HG03457 (cell line): ENCODE results near the gene AKAP8.
"Not testable (repeated sequence)": the region's sequence is repeated elsewhere in the genome, so short reads cannot be mapped to it uniquely, and the experiment has no call there.

Experiments used
- ATAC-seq: cut with Tn5 transposase; IDR thresholded peaks from one replicate; pipeline ENCODE4 v1.9.1; 2021; ENCODE audit warnings: moderate number of reproducible peaks; ENCODE audit not compliant: unreplicated experiment

The AKAP8 gene

DNA sequence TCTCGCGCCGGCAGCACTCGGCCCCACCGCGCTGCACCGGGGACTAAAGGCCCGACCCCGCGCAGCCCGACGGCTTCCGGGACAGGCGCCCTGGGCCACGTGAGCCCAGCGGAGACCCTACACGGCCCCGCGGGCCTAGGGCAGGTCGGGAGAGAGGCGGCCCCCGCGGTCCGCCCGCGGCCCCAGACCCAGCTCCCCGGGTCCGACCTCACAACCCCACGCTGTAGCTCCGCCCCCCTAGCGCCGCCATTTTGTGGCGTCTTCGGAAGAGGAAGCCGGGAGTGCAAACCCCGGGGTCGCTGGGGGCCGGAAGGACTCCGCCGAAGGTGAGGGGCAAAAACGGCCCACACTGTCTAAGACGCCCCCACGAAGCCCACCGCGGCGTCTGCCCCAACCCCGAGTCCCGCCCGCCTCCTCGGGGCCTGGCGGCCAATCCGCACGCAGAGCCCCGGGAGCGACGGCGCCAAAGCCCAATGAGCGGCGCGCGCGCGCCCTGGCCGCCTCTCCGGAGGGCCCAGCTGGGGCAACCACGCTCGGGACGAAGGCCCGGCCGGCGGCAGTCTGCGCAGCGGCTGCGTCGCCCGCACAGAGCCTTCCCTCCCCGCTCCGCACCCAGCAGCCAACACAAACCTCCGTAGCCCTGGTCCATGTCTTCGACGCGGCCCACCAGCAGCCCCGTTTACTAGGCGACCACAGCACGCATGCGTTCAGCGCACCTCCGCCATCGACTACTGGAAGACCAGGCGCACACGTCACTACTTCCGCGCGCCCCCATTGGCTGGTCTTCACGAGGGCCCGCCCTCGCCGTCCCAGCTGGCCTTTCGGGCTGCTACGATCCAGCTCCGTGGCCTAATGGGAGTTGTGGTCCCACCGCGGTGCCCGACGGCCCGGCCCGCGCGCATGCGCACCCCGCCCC lies at the start of gene AKAP8:
AKAP8 (minus strand) TSS at position 705 of the 916 bp plus-strand sequence; CDS start at position 649, 56 bp downstream.
- ATAC-seq: peak; percentile 58

DNA sequence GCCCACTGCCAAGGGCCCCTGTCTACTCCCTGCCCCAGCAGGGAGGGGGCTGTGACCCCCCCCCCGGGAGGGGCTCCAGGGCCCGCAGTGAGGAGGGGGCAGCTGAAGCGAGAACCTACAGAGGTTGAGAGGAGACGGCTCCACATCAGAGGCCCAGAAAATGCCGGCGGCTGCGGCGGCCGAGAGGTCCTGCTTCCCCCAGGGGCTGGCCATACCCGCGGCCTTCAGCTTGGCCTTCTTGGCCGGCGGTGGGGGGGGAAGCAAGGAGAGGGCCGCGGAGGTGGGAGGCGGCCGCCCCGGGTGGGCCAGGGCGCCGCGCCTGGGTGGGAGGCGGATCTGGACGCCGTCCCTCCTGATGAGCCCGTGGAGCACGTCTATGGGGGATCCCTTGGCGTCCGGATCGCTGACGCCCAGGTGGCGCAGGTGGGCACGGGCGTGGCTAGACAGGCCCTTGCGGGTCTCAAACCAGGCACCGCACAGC lies 48.4 kb upstream of the AKAP8 start:
- no peak for ATAC-seq

DNA sequence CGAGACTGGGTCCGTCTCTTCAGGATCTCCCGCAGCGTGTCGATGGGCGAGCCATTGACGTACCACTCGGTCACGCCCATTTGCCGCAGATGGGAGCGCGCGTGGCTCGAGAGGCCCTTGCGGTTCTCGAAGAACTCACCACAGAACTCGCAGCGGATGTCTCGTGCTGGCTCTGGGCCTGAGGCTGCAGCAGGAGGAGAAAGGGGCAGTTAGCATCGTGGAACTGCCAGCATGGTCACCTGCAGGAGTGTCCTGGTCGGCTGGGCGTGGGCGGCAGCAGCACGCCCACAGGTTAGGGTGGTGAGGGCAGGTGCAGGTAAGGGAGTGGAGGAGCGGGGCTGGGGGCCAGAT lies 47.7 kb upstream of the AKAP8 start:
- no peak for ATAC-seq

DNA sequence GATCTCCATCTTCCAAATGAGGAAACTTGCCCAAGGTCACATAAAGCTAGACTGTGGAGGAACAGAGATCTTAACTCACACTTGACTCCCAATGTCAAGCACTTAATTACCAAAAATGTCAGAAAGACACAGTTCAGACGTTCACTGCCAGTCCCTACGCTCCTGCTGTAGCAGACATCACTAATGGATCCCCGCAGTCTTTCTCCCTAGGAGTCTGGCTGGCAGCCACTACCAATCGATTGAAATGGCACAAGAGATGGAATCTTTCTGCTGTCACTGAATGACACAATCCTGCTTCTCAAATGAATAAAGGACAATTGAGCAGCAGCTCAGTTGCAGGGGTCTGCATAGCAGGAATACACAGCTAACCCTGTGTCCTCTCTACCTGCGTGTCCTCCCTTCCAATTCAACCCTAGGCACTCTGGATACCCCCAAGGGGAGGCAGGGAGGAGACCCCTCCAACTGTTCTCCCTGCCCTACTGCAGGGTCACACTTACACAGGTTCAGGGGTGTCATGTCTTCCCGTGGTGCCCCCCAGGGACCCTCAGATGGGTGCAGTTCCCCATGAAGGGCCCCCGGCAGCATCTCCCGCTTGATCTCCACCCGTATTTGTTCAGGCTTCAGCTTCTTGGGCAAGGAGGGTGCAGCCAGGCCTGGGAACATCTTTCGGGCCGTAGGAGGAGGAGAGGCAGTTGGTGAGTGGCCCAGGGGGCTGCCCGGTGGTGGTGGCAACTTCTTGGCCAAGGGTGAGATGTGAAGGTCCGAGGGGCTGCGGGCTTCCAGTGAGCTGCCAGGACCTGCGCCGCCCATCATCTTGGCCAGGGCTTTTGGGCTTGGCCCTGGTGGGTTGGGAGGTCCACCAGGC lies 47.1 kb upstream of the AKAP8 start:
- no peak for ATAC-seq

DNA sequence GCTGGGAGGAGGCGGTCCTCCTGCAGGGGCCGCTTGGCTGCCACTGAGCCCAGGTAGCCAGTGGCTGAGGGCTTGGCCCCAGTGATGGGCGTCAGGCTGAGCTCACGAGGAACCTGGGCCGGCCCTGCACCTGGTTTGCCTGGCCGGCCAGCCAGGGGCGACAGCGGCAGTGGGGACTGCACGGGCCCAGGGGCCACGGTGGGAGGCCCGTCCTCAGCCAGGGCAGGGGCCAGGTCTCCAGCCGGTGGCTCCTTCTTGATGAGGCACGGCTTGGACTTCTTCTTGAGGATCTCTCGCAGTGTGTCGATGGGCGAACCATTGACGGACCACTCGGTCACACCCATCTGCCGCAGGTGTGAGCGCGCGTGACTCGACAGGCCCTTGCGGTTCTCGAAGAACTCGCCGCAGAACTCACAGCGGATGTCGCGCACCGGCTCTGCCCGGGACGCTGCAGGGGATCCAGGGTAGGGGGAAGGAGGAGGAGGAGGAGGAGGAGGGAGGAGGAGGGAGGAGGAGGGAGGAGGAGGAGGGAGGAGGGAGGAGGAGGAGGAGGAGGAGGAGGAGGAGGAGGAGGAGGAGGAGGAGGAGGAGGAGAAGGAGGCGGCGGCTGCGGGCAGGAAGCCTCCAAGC lies 45.8 kb upstream of the AKAP8 start:
- ATAC-seq: no peak

DNA sequence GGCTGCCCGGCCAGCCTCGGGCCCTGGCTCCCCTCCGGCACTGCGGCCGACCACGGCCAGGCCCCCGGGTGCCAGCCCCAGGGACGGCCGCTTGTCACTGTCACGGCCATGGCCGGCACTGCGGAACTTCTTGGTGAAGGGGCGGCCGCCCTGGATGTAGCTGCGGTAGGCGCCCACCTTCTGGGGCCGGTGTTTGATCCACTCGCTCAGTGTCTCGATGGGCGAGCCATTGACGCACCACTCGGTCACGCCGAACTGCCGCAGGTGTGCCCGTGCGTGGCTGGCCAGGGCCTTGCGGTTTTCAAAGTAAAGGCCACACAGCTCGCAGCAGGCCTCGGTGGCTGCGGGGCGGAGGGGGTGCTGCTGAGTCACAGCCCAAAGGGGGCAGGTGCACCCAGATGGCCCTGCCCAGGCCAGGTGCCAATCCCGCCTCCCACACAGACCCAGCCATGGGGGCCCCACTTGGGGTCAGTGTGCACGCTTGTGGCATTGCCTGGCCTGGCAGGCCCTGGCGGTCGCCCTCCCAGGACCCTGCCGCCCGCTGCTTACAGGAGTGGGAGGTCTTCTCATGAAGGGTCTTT lies 45.2 kb upstream of the AKAP8 start:
- ATAC-seq: no peak

DNA sequence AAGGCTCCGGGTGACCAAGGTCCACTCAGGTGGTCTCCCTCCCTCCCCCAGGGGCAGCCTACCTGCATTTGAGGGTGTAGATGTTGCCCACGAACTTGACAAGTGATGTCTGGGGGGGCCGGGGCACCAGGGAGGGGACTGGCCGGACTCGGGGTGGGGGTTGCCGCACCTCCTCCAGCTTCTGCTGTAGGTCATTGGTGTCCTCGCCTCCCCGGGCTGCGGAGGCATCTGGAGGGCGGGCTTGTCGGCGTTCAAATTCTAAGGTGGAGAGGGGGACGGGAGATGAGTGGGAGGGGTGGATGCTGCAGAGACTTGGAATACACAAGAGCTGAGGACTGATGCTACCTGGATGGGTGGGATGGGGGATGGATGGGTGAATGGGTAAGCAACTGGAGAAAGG lies 44.5 kb upstream of the AKAP8 start:
- ATAC-seq: no peak

DNA sequence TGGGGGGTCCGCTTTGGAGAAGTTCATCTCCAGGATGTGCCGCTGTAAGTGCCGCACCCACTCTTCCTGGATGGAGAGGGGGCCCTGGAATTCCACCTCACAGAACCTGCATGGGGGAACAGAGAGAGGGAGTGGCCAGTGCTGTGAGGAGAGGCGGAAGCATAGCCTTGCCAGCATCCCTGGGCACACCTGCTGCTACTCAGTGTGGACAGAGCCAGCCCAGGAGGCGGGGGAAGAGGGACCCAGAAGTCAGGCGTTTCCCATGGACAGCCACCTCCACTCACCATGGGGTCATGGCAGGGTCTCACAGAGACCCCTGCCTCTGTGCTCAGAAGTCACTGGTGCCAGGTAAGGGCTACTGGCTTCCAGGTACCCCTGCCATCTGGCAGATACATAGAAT lies 43.5 kb upstream of the AKAP8 start:
- no peak for ATAC-seq

DNA sequence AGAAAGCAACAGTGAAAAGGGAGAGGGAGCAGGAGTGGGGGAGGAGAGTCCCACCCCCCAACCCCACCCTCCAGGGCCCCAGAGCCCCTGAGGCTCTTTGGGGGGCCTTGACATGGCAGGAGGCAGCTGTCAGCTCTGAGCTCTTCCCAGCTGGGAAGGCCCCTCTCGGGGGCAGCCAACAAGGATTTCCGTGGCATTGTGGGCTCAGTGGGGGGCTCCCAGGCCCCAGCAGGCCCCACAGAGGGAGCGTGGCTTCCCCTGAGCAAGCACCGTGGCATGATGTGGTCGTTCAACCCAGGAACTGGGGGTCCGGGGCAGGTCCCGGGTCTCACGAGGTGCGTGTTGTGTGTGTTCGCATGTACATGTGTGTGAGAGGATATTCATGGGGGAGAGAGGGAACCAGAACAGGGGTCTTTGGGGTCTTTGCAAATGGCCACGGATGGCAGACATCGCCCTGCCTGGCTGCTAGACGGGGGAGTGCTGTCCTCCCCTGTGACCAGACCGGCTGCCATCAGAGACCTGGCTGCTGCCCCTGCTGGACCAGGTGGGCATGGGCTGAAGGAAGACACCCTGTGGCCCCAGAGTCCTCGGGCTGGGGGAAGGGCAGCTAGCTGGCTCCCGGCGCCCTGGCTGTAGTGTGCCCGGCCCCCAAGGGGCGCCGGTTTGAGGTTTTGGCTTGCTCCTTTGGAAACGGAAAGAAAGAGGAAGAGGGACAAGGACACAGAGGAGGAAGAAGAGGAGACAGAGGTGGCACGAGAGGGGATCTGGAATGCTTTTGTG lies 42.9 kb upstream of the AKAP8 start:
- no peak for ATAC-seq

DNA sequence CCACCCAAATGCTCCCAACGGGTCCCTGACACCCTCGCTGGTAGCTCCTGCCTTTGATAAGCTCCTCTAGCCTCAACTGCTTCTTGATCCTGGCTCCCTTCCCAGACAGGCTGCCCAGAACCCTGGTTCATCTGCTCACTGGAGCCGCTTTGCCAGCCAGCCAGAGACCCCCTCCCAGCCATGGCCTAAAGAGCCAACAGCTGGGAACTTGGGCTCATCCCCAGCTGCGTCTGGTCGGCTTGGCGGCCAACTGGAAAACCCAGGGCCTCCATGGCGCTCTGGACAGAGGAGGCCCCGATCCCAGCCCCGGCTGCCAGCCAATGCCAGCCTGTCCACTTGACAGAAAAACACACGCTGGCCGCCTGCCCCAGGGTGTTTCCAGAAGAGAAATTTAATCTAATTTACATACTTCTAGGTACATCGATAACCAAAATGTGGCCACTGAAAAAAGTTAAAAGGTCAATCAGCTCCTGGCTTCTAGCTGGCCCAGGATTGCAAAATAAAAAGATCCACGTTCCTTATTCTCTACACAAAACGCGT lies 42.2 kb upstream of the AKAP8 start:
- no peak for ATAC-seq

DNA sequence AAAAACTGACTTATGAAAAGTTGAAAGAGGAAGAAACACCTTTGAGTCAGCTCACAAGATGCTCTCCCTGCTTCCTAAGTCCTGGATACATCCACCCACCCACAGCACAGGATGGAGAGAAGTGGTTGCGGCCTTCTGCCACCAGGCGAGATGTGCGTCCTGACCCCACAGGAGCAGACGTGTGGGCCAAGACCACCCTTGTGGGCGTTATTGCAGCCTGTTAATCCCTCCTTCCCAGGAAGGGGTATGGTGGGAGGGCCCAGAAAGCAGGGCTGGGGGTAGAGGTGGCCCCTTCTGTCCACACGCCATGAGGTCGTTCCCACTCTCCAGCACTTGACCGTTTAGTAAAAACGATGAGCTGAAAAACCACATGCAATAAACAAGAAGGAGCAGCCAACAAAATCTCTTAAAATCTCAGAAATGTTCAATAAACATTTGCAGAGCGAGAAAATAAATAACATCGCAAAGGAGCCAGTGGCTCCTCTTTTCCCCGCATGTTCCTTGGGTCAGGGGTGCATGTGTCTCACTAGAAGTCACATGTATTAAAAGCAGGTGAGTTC lies 41.6 kb upstream of the AKAP8 start:
- ATAC-seq: no peak

DNA sequence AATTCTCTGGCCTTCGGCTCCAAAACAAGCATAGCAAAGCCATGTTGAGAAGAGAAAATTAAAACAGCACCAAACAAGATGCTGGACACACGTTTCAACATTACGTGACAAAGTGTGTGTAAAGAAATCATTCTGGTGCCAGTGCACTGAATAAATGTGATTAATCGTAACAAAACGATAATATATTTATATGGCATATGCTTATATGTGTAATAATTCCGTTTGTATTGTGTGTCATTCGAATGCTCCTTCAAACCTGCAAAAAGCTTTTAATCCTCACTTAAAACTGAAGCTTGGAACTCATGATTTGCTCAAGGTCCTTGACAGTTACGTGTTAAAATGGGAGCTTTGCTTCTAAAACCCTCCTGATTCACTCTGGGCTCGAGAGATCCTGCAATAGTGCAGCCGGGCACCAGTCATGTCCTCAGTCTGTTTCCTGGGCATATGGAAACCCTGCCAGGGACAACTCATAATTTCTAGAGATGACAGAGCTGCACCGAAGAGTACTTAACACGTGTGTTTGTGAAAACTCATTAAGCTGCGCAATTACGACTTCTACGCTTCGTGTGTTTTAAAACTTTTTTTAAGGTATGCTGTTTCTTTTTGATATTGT lies 39.9 kb upstream of the AKAP8 start:
- ATAC-seq: no peak

DNA sequence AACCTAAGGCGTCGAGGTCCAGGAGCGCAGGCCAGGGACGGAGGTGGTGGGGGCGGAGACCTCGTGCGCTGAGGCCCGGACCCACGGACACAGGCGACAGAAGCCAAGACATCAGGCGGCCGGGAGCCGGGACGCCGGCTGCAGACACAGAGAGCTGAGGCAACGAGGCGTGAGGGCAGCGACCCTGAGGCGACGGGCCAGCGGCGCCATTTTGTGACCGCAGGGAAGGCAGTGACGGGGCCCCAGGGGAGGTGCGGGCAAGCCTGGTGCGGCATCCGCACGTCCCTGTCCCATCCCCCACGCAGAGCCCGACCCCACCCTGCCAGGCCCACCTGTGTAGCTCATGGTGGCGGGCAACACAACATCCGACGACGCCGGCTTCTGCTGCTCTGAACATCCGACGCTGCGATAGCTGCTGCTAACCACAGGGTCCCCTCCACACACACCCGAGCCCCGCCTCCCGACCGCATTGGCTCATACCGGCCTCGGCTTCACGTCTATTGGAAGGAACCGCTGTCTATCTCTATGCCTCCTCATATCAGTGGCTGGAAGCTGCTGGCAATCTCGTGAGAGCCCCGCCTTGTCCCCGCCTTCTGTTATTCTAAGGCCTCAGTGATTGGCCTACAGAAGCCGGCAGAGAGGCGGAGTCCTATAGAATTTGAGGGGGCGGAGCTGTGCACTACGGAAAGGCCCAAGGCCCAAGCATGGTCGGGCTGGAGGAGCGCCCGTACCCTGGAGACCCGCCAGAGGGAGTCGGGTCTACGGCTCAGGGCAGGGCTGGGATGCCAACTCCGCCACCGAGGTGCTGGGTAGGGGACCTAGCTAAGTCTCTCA lies 39.2 kb upstream of the AKAP8 start, which contains the start of gene AKAP8L:
AKAP8L (minus strand) TSS at position 410 of the 834 bp plus-strand sequence; CDS start at position 345, 65 bp downstream.
- peak; percentile 81 for ATAC-seq

DNA sequence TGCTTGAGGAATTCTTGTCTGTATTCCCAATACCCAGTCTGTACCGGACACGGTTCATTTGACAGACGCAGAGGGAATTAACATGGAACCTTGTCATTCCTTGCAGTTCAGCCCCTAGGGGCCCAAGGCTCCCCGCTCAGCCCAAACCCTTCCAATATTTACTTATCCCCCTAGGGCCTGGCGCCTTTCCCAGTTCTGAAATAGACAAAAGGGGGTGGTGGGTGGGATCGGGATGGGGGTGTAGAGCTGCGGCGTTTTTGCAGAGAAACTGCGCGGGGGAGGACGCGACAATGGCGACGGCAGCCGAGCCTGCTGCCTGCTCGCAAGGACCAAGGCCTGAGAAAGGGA lies 38.6 kb upstream of the AKAP8 start:
- no peak for ATAC-seq

DNA sequence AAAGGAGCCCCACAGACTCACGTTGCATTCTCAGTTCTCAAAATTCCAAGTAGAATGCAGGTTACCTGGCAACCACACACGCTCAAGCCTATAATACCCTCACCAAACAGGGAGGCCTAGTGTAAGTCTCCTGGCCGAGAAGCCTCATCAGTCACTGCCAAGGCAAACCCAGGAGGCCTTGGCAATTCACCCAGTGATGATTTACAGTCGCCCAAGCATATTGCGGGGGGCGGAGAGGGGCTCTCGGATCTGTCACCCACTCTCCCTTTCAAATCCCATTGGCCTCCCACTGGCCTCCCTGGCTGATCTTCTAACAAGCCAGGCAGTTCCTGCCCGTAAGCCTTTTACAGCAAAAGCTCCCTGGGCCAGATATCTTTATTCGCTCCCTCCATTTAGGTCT lies 38.1 kb upstream of the AKAP8 start:
- no peak for ATAC-seq

DNA sequence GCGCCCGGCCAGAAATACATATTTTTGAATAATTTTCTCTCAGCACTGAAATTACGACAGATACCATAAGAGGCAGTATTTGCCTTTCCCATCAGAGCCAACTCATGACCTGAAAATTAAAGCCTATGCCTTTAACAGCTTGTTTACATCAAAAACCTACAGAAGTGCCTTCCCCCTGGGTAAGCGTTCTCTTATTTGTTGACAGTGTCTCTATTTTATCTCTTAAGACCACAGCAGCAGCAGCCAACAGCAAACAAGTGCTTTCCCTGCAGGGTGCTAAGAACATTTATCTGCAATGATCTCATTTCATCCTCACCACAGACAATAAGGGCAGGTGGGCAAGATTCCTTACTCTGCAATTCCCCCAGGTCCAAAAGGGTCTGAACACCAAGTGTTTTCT lies 33.2 kb upstream of the AKAP8 start:
- ATAC-seq: no peak

DNA sequence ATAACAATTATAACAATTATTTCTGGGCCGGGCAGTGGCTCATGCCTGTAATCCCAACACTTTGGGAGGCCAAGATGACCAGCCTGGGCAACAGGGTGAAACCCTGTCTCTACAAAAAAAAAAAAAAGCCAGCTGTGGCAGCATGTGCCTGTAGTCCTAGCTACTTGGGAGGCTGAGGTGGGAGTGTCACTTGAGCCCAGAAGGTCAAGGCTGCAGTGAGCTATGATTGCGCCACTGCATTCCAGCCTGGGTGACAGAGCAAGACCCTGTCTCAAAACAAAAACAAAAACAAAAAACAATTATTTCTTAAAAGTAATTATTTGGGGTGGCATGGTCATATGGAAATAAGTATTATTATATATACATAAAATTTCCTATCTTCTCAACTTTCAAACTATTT lies 31.8 kb upstream of the AKAP8 start:
- ATAC-seq: not testable (repeated sequence)

DNA sequence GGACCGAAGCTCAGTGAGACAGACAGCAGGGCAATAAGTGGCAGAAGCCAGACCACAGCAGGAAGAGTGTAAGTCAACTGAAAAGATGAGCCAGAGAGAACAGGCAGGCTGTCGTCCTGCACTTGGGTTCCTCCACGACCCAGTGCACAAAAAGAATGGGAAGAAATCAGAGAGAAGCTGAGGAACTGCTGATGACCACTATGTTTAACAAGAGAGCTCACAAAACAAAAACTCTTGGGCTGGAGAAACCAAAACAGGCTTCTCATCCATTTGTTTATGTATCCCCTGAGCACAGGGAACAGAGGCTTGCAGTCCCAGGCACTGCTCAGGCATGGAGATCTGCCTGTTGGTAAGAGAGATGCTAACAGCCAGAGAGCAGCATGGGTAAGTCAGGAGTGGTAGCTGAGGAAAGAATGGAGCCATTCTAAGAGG lies 25.2 kb upstream of the AKAP8 start:
- ATAC-seq: no peak
